HEK293 (cell line): Measurements from ENCODE around the gene BMS1.
A peak's percentile ranks its signal among the peaks of the same experiment; 100 is the strongest.

Experiments used
- CTCF ChIA-PET: fragments of 350-600 bp; formaldehyde crosslinking; extraction: SDS; loops from one replicate; lab custom pipeline; 2021; ENCODE audit warnings: antibody characterized with exemption; lab: Yijun Ruan, JAX
- POLR2A ChIA-PET: fragments of 300-600 bp; formaldehyde crosslinking; extraction: SDS; loops from one replicate; lab custom pipeline; 2020; ENCODE audit warnings: antibody characterized with exemption, inconsistent platforms; lab: Yijun Ruan, JAX
- H3K27ac ChIP-seq: fragments of 200-500 bp; sonication (Bioruptor generic); 2 replicates; pipeline ENCODE4 v1.5.1; 2014; ENCODE audit warnings: low read depth, low read length, control low read depth, inconsistent platforms; ENCODE audit errors: extremely low read depth
- H3K36me3 ChIP-seq, 2 experiments: fragments of 200-500 bp in 1 of 2; sonication (Bioruptor generic) in 1 of 2; 1 replicate in 1 of 2; 2 replicates in 1 of 2; pipeline ENCODE4 v1.5.1; 2014 to 2017; ENCODE audit warnings: inconsistent platforms in 2 of 2, low read length in 2 of 2; ENCODE audit not compliant: control insufficient read depth in 2 of 2, insufficient read depth in 1 of 2
- H3K4me1 ChIP-seq: fragments of 200-500 bp; sonication (Bioruptor generic); 2 replicates; pipeline ENCODE4 v1.5.1; 2014; ENCODE audit warnings: mild to moderate bottlenecking, low read length, inconsistent platforms; ENCODE audit not compliant: control insufficient read depth, insufficient read depth
- H3K4me3 ChIP-seq: 2 replicates; pipeline ENCODE4 v1.5.1; 2011; ENCODE audit warnings: low read depth, mild to moderate bottlenecking, control low read depth, low read length, moderate library complexity
- H3K9me3 ChIP-seq: fragments of 200-500 bp; sonication (Bioruptor generic); 2 replicates; pipeline ENCODE4 v1.5.1; 2014; ENCODE audit warnings: low read depth, low read length, inconsistent platforms; ENCODE audit not compliant: control insufficient read depth, insufficient read depth
- FEZF1 ChIP-seq: fragments of 450-650 bp; formaldehyde crosslinking; IDR thresholded peaks from 2 replicates; pipeline ENCODE4 v1.5.1; 2016; ENCODE audit warnings: missing biosample characterization, missing genetic modification characterization
- GLIS1 ChIP-seq: fragments of 450-650 bp; formaldehyde crosslinking; IDR thresholded peaks from 2 replicates; pipeline ENCODE4 v1.5.1; 2016; ENCODE audit warnings: missing biosample characterization, missing genetic modification characterization
- IKZF3 ChIP-seq: fragments of 450-650 bp; IDR thresholded peaks from 2 replicates; pipeline ENCODE4 v1.5.0; 2018; ENCODE audit warnings: missing biosample characterization, mild to moderate bottlenecking, missing genetic modification characterization, moderate library complexity
- KLF8 ChIP-seq: fragments of 450-650 bp; formaldehyde crosslinking; IDR thresholded peaks from 2 replicates; pipeline ENCODE4 v1.5.1; 2016; ENCODE audit warnings: missing biosample characterization, missing genetic modification characterization
- OVOL3 ChIP-seq: fragments of 450-650 bp; formaldehyde crosslinking; IDR thresholded peaks from 2 replicates; pipeline ENCODE4 v1.5.1; 2016; ENCODE audit warnings: missing biosample characterization, missing genetic modification characterization
- SP2 ChIP-seq: fragments of 450-650 bp; formaldehyde crosslinking; IDR thresholded peaks from 2 replicates; pipeline ENCODE4 v1.5.1; 2016; ENCODE audit warnings: missing biosample characterization, missing genetic modification characterization
- ZNF211 ChIP-seq: fragments of 450-650 bp; formaldehyde crosslinking; IDR thresholded peaks from 2 replicates; pipeline ENCODE4 v1.5.1; 2016; ENCODE audit warnings: low read depth, missing biosample characterization, missing genetic modification characterization
- ZNF394 ChIP-seq: fragments of 450-650 bp; formaldehyde crosslinking; IDR thresholded peaks from 2 replicates; pipeline ENCODE4 v1.5.1; 2016; ENCODE audit warnings: missing biosample characterization, missing genetic modification characterization, mild to moderate bottlenecking, moderate library complexity, borderline replicate concordance
- ZNF561 ChIP-seq: fragments of 450-650 bp; IDR thresholded peaks from 2 replicates; pipeline ENCODE4 v1.5.1; 2018; ENCODE audit warnings: missing biosample characterization, missing genetic modification characterization, borderline replicate concordance
- ZNF660 ChIP-seq: fragments of 450-650 bp; IDR thresholded peaks from 2 replicates; pipeline ENCODE4 v1.5.1; 2018; ENCODE audit warnings: missing biosample characterization, mild to moderate bottlenecking, missing genetic modification characterization
- ZNF707 ChIP-seq: fragments of 450-650 bp; formaldehyde crosslinking; IDR thresholded peaks from 2 replicates; pipeline ENCODE4 v1.5.1; 2016; ENCODE audit warnings: missing biosample characterization, missing genetic modification characterization
- TF ChIP-seq, protein P1 (sequence below): fragments of 450-650 bp; IDR thresholded peaks from 2 replicates; pipeline ENCODE4 v1.5.1; 2018; ENCODE audit warnings: missing biosample characterization, missing genetic modification characterization
- TF ChIP-seq, protein P2 (sequence below): fragments of 450-650 bp; formaldehyde crosslinking; IDR thresholded peaks from 2 replicates; pipeline ENCODE4 v1.5.1; 2016; ENCODE audit warnings: missing biosample characterization, missing genetic modification characterization
- TF ChIP-seq, protein P3 (sequence below): fragments of 450-650 bp; formaldehyde crosslinking; IDR thresholded peaks from 2 replicates; pipeline ENCODE4 v1.5.1; 2016; ENCODE audit warnings: missing biosample characterization, missing genetic modification characterization
- TF ChIP-seq, protein P4 (sequence below): fragments of 450-650 bp; formaldehyde crosslinking; IDR thresholded peaks from 2 replicates; pipeline ENCODE4 v1.5.1; 2017; ENCODE audit warnings: missing biosample characterization, mild to moderate bottlenecking, missing genetic modification characterization, moderate library complexity
- TF ChIP-seq, protein P5 (sequence below): fragments of 450-650 bp; formaldehyde crosslinking; IDR thresholded peaks from 2 replicates; pipeline ENCODE4 v1.5.1; 2016; ENCODE audit warnings: missing biosample characterization, missing genetic modification characterization
- TF ChIP-seq, protein P6 (sequence below): fragments of 450-650 bp; formaldehyde crosslinking; optimal IDR thresholded peaks from 2 replicates; pipeline ENCODE3; 2016; ENCODE audit warnings: missing biosample characterization, mild to moderate bottlenecking, missing genetic modification characterization
- TF ChIP-seq, protein P7 (sequence below): fragments of 450-650 bp; formaldehyde crosslinking; IDR thresholded peaks from 2 replicates; pipeline ENCODE4 v1.5.1; 2016; ENCODE audit warnings: missing biosample characterization, missing genetic modification characterization, low read depth
- TF ChIP-seq, protein P8 (sequence below): fragments of 450-650 bp; formaldehyde crosslinking; IDR thresholded peaks from 2 replicates; pipeline ENCODE4 v1.5.1; 2016; ENCODE audit warnings: missing biosample characterization, missing genetic modification characterization

The BMS1 gene

DNA sequence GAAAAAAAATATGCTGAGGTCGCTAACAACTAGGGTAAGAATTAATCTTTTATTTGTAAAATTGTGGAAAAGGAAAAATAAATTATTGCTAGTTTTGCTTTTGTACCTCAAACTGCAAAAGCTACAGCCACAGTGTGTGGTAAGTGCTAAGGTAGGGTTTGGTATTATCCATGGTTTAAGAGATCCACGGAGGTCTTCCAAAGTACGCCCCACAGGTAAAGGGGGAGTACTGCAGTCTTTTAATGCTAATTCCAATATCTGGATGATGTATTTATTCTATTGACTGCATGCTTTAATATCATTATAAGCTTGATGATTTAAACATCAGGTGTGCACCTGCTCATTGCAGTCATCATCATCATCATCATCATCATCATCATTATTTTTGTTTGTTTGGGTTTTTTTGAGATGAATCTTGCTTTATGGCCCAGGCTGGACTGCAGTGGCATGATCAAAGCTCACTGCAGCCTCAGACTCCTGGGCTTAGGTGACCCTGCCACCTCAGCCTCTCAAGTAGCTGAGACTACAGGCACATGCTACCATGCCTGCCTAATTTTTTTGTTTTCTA lies 38.4 kb upstream of the BMS1 start:
- CTCF ChIA-PET, result interaction anchor here (0.7 to 1.4 kb wide), 4 partner anchors 9 to 316 kb away, joined by 3 to 4 read pairs (median 3); no protein-coding TSS in a partner anchor
- Histone ChIP-seq H3K4me1 (no peaks in the 10 kb centered on the region), H3K9me3 (no peaks in the 10 kb centered on the region), H3K36me3 (no peaks in the 10 kb centered on the region), H3K4me3 (no peak overlapping the region), H3K27ac (no peak overlapping the region)
- POLR2A ChIA-PET, result no interaction called here
- no peak for TF ChIP-seq OVOL3
- TF ChIP-seq, protein P1, sequence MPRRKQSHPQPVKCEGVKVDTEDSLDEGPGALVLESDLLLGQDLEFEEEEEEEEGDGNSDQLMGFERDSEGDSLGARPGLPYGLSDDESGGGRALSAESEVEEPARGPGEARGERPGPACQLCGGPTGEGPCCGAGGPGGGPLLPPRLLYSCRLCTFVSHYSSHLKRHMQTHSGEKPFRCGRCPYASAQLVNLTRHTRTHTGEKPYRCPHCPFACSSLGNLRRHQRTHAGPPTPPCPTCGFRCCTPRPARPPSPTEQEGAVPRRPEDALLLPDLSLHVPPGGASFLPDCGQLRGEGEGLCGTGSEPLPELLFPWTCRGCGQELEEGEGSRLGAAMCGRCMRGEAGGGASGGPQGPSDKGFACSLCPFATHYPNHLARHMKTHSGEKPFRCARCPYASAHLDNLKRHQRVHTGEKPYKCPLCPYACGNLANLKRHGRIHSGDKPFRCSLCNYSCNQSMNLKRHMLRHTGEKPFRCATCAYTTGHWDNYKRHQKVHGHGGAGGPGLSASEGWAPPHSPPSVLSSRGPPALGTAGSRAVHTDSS (tag by site-specific recombination), result peak; percentile 52; the same call in 1 of the 2 replicates
- no peak for TF ChIP-seq KLF8

DNA sequence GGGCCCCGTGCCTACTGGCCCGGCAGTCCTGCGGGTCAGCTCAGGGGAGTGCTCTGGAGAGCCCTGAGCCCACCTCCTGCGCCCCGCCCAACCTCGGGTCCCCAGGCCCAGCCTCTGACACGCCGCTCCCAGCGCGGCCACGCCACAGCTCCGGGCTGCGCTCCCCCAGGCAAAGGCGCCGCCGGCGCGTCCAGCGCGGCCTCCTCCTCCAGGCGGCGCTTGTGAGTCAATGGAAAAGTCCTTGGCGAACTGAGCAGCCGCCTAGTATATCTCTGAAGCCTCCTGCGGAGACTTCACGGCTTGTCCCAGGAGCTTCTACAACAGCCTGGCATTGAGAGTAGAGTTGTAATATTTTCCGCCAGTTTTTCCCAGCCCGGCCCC lies 29.5 kb upstream of the BMS1 start:
- Histone ChIP-seq H3K4me3 (peak overlapping the region; percentile 29), H3K4me1 (peaks cover 4% of the 10 kb centered on the region), H3K9me3 (no peaks in the 10 kb centered on the region), H3K27ac (no peak overlapping the region), H3K36me3 (no peaks in the 10 kb centered on the region)
- ChIA-PET CTCF (interaction anchor here (0.6 to 2.2 kb wide), 14 partner anchors 9 to 708 kb away, joined by 3 to 10 read pairs (median 4); no protein-coding TSS in a partner anchor), POLR2A (interaction anchor here (2.0 kb wide), 1 partner anchor 30 kb away, joined by 13 read pairs; the partner anchor contains the start of gene BMS1)
- TF ChIP-seq, protein P2, sequence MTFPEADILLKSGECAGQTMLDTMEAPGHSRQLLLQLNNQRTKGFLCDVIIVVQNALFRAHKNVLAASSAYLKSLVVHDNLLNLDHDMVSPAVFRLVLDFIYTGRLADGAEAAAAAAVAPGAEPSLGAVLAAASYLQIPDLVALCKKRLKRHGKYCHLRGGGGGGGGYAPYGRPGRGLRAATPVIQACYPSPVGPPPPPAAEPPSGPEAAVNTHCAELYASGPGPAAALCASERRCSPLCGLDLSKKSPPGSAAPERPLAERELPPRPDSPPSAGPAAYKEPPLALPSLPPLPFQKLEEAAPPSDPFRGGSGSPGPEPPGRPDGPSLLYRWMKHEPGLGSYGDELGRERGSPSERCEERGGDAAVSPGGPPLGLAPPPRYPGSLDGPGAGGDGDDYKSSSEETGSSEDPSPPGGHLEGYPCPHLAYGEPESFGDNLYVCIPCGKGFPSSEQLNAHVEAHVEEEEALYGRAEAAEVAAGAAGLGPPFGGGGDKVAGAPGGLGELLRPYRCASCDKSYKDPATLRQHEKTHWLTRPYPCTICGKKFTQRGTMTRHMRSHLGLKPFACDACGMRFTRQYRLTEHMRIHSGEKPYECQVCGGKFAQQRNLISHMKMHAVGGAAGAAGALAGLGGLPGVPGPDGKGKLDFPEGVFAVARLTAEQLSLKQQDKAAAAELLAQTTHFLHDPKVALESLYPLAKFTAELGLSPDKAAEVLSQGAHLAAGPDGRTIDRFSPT, result 0 out of 2 replicates have a peak, but pooled peaks have one; percentile 9
- TF ChIP-seq, protein P3, sequence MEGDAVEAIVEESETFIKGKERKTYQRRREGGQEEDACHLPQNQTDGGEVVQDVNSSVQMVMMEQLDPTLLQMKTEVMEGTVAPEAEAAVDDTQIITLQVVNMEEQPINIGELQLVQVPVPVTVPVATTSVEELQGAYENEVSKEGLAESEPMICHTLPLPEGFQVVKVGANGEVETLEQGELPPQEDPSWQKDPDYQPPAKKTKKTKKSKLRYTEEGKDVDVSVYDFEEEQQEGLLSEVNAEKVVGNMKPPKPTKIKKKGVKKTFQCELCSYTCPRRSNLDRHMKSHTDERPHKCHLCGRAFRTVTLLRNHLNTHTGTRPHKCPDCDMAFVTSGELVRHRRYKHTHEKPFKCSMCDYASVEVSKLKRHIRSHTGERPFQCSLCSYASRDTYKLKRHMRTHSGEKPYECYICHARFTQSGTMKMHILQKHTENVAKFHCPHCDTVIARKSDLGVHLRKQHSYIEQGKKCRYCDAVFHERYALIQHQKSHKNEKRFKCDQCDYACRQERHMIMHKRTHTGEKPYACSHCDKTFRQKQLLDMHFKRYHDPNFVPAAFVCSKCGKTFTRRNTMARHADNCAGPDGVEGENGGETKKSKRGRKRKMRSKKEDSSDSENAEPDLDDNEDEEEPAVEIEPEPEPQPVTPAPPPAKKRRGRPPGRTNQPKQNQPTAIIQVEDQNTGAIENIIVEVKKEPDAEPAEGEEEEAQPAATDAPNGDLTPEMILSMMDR (tag by site-specific recombination), result peak; percentile 56; the same call in 1 of the 2 replicates
- TF ChIP-seq, protein P4, sequence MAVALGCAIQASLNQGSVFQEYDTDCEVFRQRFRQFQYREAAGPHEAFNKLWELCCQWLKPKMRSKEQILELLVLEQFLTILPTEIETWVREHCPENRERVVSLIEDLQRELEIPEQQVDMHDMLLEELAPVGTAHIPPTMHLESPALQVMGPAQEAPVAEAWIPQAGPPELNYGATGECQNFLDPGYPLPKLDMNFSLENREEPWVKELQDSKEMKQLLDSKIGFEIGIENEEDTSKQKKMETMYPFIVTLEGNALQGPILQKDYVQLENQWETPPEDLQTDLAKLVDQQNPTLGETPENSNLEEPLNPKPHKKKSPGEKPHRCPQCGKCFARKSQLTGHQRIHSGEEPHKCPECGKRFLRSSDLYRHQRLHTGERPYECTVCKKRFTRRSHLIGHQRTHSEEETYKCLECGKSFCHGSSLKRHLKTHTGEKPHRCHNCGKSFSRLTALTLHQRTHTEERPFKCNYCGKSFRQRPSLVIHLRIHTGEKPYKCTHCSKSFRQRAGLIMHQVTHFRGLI (tag by site-specific recombination), result 0 out of 2 replicates have a peak, but pooled peaks have one; percentile 41
- TF ChIP-seq FEZF1 (tag by site-specific recombination) (0 out of 2 replicates have a peak, but pooled peaks have one; percentile 30), SP2 (tag by site-specific recombination) (no peak), GLIS1 (tag by site-specific recombination) (peak; percentile 31; the same call in 1 of the 2 replicates), ZNF211 (no peak), ZNF707 (tag by site-specific recombination) (no peak), ZNF660 (tag by site-specific recombination) (peak; percentile 71; the same call in 1 of the 2 replicates), ZNF394 (tag by site-specific recombination) (peak; percentile 12; the same call in 1 of the 2 replicates), ZNF561 (tag by site-specific recombination) (peak; percentile 19; the same call in 1 of the 2 replicates), IKZF3 (peak; percentile 86)
- TF ChIP-seq, protein P5, sequence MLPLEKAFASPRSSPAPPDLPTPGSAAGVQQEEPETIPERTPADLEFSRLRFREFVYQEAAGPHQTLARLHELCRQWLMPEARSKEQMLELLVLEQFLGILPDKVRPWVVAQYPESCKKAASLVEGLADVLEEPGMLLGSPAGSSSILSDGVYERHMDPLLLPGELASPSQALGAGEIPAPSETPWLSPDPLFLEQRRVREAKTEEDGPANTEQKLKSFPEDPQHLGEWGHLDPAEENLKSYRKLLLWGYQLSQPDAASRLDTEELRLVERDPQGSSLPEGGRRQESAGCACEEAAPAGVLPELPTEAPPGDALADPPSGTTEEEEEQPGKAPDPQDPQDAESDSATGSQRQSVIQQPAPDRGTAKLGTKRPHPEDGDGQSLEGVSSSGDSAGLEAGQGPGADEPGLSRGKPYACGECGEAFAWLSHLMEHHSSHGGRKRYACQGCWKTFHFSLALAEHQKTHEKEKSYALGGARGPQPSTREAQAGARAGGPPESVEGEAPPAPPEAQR (tag by site-specific recombination), result no peak
- TF ChIP-seq, protein P6, sequence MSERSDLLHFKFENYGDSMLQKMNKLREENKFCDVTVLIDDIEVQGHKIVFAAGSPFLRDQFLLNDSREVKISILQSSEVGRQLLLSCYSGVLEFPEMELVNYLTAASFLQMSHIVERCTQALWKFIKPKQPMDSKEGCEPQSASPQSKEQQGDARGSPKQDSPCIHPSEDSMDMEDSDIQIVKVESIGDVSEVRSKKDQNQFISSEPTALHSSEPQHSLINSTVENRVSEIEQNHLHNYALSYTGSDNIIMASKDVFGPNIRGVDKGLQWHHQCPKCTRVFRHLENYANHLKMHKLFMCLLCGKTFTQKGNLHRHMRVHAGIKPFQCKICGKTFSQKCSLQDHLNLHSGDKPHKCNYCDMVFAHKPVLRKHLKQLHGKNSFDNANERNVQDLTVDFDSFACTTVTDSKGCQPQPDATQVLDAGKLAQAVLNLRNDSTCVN (tag by site-specific recombination), result peak; percentile 21
- TF ChIP-seq, protein P7, sequence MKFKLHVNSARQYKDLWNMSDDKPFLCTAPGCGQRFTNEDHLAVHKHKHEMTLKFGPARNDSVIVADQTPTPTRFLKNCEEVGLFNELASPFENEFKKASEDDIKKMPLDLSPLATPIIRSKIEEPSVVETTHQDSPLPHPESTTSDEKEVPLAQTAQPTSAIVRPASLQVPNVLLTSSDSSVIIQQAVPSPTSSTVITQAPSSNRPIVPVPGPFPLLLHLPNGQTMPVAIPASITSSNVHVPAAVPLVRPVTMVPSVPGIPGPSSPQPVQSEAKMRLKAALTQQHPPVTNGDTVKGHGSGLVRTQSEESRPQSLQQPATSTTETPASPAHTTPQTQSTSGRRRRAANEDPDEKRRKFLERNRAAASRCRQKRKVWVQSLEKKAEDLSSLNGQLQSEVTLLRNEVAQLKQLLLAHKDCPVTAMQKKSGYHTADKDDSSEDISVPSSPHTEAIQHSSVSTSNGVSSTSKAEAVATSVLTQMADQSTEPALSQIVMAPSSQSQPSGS, result no peak
- TF ChIP-seq, protein P8, sequence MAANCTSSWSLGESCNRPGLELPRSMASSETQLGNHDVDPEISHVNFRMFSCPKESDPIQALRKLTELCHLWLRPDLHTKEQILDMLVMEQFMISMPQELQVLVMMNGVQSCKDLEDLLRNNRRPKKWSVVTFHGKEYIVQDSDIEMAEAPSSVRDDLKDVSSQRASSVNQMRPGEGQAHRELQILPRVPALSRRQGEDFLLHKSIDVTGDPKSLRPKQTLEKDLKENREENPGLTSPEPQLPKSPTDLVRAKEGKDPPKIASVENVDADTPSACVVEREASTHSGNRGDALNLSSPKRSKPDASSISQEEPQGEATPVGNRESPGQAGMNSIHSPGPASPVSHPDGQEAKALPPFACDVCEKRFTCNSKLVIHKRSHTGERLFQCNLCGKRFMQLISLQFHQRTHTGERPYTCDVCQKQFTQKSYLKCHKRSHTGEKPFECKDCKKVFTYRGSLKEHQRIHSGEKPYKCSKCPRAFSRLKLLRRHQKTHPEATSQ (tag by site-specific recombination), result no peak
